HG03565 (cell line): ENCODE measurements around the gene SYT1.
"Not testable (repeated sequence)": the region's sequence is repeated elsewhere in the genome, so short reads cannot be mapped to it uniquely, and the experiment has no call there.

Experiments used
- ATAC-seq: cut with Tn5 transposase; IDR thresholded peaks from one replicate; pipeline ENCODE4 v1.9.1; 2021; ENCODE audit warnings: mild to moderate bottlenecking, moderate library complexity; ENCODE audit not compliant: unreplicated experiment

The SYT1 gene

DNA sequence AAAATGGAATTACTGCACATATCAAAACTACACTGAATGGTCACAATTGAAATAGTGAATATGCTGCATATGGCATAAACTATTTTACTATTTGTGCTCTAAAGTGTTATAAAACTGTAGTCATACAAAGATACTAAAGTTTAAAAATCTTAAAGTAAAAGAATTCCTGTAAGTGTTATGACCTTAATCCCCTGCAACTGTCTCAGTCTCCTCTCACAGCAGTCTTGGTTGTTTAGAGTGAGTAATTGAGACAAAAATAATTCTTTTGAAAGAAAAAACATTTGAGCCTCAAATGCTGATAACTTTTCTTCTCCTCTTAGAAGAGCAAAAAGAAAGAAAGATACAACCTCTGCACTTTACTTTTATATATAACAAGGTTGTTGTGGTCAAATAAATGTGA lies 99.9 kb downstream of the SYT1 start:
- no peak for ATAC-seq

DNA sequence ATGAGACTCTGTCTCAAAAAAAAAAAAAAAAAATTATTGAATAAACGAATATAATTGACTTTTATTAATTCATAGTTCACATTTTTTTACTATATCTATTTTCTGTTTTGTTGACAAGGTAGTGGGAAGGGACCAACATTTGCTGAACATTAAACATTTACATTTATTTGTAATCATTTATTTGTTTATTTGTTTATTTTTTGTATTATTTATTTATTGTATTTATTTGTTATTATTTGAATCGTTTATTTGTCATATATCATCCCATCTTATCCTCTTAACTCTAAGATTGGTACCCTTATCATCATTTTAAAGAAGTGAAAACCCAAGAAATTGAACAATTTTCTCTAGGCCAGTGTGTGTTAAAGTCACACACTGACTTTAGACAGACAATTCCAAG lies 101.5 kb downstream of the SYT1 start:
- ATAC-seq: no peak

DNA sequence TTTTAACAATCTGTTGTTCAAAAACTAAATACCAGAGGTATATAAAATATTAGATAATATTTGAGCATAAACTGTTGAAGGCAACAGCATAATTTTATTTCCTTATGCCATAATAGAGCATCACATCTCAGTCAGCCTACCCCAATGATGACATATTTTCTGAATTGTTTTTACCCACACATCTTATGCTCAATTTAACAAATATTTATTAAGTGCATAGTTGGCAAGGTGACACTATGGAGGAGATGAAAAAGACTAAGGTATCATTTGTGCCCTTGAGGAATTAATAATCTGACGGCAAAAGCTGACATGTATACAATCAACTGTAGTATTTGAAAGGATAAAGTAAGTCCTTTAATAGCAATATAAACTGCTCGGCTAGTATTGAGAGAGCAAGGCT lies 102.4 kb downstream of the SYT1 start:
- no peak for ATAC-seq

DNA sequence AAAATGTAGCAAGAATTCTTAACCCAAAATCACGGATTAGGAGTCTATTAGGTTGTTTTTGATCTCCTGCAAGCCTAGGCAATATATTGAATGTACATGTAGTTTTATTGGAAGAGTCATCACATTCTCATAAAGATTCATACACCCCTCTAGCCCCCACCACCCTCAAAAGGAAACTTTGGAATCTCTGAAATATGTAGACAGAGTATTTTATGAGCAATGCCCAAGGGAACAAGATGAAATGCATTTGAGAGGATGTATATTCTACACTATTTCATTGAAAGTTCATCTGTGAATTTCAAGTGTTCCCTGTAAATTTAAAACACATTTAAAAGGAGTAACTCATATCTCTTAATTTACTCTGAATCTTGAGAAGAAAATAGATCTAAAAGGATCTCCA lies 103.7 kb downstream of the SYT1 start:
- no peak for ATAC-seq

DNA sequence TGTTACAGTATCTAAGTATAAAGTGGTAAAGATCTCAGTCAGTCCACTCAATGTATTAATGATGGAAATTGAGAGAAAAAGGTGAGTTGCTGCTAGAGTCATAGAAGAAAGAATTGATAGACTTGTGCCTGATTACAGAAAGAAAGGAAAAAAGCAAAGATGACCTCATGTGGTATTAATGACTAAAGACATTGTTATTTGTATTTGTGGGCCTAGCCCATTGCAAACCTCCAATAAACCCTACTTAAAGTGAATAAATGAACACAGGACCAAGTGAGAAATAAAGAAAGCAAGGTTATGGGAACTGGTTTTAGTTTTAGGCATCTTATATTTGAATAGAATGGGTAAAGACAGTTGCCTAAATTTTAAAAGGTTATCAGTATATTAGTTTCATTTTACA lies 105.5 kb downstream of the SYT1 start:
- no peak for ATAC-seq

DNA sequence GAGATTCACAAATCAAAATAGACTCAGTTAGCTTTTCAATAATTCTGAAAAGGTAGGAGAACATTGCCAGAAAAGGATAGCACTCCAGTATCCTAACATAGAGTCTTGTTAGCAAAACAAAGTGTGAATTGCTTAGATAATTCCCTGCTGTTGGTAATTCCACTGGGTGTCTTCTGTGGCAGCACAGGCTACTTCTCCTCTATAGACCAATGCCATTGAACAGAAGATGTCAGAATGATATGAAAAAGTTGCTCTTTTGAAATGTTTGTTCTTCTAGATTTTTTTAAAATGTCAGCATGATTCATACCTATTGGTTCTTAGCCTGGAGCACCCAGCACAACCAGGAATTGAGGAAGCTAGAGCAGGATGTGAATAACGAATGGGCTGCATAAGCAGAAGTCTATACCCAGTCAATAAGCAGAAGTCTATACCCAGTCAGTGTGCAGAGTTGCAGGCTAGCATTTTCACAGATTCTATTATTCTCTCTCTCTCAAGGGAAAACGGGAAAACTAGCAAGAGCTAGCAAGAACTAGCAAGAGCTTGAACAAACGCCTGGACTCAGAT lies 112.8 kb downstream of the SYT1 start:
- ATAC-seq: no peak

DNA sequence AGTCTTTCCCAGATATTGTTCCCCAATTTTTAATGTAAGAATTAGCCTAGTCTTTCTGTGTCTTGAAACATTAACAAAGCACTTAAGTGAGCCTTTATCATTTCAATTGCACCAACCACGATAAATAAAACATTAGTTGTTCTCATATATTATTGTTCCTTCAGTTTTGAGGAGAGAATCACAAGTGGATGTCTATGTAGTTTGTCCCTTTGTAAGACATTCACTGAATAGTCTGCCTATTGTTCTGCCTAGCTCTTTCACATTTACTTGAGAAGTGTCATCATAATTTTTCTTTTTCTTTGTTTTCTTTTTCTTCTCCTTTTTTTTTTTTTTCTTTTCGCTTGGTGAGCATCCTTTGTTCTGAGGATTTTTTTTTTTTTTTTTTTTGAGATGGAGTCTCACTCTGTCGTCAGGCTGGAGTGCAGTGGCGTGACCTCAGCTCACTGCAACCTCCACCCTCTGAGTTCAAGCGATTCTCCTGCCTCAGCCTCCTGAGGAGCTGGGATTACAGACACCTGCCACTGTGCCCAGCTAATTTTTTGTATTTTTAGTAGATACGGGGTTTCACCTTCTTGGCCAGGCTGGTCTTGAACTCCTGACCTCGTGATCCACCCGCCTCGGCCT lies 129.7 kb downstream of the SYT1 start:
- no peak for ATAC-seq

DNA sequence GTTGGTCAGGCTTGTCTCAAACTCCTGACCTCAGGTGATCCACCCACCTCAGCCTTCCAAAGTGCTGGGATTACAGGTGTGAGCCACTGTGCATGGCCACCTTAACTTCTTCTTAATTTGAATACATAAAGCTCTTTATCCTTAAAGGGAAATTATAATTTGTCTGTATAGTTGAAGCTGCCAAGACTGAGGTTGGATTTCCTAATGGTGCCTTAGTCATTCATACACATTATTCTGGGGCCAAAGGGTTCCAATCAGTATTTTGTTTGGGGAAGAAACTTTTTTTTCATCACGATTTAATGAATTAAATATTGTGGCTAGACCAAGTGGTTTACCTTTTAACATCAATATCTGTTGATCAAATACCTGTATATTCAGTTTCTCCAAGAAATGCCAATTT lies 135.9 kb downstream of the SYT1 start:
- no peak for ATAC-seq

DNA sequence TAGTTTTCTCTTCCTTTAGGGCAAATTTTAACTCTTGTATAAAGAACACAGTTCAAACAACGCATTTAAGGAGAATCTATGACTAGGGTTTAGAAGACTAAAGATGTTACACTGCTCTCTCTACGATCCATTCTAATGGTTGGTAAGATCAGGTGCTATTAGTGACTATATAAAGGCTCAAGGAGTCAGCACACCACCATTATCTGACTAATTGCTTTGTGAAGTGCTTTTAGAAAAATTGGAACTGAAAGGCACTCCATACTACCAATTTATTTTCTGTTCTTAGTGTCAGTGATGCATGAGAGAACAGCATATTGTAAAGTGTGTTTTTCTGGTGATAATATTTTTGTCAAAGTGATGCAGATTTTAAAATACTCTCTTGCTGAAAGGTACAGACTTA lies 136.8 kb downstream of the SYT1 start:
- no peak for ATAC-seq

DNA sequence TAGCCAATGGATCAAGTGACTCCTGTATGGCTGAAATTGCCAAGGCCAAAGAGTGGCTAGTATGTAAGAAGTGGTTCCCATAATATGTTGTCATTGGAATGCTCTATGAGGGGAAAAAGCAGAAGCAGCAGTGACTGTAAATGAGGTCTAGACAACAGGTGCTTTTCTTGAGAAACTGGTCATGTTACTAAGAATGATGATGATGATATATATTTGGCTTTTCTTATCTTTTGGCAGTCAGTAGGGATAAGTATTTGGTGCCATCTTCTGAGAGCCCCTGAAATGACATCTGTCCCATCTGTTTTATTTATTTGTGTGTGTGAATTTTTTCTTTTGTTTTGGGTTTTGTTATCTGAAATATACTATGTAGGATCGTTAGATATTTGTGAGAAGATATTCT lies 141.7 kb downstream of the SYT1 start:
- no peak for ATAC-seq

DNA sequence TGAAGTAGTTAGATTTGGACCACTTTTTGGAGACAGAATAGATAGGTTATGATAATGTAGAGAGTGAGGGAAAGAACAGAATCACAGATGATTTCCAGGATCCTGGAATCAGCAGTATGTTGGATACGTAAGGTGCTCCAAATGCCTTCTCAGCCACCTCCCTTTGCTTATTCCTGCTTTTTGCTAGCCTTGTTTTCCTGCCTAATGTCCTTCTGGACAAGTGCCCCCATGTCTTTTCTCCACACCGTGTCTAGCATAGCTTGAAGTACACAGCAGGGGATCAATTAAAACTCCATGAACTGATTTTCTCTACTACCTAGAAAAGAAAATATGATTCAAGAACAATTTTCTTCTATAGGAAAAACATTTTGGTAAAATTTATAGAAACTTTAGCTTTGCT lies 144.0 kb downstream of the SYT1 start:
- ATAC-seq: no peak

DNA sequence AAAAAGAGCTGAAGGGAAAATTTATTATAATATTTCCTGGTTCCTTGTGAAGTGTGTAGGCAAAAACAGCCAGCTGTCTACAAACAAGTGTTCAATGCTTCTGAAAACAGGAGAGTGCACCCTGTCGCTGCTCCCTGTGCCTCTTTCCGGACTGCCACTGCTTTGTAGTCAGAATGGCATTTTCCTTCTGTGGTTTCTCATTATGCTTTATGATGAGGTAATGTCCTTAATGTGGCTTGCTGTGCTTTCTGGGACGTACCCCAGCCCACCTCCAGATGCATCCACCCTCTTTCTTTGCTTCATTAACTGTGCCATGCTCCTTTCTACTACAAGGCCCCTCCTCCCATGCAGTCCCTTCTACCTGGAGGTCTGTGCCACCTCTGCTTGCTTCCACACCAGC lies 148.1 kb downstream of the SYT1 start:
- ATAC-seq: no peak

DNA sequence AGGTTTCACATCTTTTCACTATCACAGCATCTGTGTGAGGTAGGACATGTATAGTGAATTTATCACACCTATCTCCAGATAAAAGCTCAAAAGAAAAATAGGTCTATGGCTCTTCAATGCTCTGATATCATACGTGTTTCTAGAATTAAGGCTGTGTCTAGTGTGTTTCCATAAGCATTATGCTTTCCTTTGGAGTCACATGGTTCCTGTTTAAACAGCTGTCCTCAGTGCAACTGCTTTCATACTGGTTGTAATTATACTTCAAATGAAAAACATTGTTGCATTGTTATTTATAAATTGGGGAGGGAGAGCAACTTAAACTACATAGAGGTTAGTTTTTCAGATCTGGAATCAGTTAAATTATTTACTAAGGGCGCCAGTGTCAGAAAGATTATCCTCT lies 151.6 kb downstream of the SYT1 start:
- no peak for ATAC-seq

DNA sequence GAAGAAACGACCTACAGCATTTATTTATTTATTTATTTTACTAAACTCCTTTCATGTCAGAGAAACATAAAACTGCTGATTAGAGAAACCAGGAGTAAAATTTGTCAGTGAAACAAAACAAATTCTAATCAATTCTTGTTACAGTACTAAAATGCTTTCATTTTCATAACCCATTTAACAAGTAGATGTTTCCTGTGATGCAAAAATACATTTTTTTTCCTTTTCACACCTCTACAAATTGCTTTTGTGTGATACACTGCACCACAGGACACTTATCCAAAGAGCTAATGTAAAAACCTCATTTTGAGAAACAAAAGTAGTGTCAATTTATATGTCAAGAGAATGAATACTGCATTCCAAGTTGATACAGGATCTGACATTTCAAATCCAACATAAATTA lies 155.1 kb downstream of the SYT1 start:
- ATAC-seq: no peak

DNA sequence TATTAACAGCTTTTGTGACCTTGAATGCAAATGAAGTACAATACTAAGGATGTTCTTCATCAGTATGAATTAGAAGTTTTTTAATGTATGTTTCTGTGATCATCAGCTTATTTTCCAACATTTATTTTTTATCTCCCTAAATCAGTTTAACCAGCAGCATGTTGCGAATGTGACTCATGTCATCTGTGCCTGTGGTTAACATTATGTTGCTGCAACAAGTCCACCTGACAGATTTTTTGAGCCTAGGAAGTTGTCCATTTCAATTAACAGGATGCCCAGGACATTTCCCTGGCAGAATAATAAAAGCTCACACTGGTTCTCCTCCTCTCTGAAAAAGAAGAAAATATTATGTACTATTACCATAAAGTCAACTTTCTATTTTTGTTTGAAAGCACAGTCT lies 155.5 kb downstream of the SYT1 start:
- no peak for ATAC-seq

DNA sequence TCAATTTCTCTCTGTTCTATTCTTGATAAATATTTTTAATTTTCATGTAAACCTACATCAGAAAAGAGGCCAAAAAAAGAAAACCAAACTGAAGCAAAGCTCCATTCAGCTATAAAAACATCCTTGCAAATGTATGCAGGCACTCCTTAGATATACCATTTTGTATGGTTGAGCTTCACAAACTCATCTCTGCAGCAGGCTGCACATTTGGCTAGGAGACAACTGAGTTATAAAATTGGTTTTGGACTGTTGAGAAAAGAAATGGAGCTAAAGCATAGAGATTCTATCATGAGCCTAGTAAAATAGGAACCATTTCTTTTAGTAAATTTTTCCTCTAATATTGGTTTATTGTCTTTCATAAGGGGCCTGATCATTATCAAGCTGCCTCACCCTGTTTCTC lies 156.4 kb downstream of the SYT1 start:
- no peak for ATAC-seq

DNA sequence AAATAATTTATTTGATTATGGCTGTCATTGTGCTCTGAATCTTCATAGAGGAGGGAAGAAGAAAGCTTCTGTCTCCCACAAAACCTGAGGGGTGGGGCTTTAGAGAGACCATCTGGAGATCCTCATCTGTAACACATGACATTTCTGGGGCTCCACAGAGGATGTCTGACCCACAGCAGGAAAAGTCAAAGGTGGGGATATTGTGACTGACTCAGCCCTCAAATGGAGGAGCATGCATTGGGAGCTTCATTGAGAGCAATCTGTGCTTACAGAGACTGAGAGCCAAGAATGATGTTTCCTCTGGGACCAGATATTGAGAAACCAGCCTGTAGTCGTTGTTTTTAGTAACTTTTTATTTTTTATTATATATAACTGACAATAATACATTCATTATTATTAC lies 158.7 kb downstream of the SYT1 start:
- no peak for ATAC-seq

DNA sequence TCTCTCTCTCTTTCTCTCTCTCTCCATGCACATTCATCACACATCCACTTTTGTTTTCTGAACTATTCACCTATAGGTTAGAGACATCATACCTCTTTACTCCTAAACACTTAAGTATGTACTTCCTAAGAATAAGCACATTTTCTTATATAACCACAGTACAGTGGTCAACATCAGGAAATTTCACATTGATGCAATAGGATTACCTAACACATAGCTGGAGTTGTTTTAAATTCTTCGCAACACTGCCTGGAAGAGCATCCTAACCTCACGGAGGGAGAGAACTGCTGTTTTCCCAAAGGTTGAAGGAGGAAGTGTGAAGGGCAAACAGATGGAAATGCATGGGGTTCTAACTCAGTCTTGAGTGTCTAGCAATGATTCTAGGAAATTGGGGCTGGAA lies 159.2 kb downstream of the SYT1 start:
- no peak for ATAC-seq

DNA sequence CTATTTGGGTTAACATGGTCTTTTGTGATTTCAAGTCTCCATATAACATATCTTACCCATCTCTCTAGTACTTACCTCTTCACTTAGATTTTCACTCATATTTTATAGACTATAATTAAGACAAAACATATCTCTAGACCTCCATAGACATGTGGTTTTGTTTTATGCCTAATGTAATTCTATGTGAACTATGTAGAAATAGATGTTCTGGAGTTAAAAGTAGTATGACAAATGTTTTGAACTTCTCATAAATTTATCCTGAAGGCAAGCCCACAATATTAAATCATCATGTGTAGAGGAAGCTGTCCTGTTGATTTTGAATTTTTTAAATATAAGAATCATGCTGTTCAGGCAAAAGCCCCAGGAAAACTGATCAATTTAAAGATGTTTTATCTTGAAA lies 169.2 kb downstream of the SYT1 start:
- no peak for ATAC-seq

DNA sequence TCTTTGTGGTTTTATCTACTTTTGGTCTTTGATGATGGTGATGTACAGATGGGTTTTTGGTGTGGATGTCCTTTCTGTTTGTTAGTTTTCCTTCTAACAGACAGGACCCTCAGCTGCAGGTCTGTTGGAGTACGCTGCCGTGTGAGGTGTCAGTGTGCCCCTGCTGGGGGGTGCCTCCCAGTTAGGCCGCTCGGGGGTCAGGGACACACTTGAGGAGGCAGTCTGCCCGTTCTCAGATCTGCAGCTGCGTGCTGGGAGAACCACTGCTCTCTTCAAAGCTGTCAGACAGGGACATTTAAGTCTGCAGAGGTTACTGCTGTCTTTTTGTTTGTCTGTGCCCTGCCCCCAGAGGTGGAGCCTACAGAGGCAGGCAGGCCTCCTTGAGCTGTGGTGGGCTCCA lies 180.2 kb downstream of the SYT1 start:
- not testable (repeated sequence) for ATAC-seq

DNA sequence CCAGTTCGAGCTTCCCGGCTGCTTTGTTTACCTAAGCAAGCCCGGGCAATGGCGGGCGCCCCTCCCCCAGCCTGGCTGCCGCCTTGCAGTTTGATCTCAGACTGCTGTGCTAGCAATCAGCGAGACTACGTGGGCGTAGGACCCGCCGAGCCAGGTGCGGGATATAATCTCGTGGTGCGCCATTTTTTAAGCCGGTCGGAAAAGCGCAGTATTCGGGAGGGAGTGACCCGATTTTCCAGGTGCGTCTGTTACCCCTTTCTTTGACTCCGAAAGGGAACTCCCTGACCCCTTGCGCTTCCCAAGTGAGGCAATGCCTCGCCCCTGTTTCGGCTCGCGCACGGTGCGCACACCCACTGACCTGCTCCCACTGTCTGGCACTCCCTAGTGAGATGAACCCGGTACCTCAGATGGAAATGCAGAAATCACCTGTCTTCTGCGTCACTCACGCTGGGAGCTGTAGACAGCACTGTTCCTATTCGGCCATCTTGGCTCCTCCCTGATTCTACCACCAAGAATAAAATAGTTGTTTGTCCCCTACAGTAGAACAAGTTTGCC lies 180.7 kb downstream of the SYT1 start:
- ATAC-seq: not testable (repeated sequence)

DNA sequence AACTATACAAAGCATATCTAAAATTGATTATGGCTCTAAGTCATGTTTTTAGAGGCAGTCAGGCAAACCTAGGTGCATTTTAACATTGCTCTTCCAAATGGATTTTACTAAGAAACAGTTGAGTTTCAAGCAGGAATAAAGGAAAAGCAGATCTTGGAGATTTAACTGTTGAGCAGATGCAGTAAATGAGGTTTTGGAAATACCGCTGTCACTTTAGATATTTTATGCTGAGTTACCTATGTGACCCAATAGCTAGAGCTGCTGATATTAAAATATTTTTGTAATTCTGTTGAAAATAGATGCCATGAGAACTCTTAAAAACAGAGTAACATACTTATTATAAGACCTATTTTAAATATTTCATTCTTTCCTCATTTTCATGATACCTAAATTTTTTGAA lies 181.4 kb downstream of the SYT1 start:
- no peak for ATAC-seq

DNA sequence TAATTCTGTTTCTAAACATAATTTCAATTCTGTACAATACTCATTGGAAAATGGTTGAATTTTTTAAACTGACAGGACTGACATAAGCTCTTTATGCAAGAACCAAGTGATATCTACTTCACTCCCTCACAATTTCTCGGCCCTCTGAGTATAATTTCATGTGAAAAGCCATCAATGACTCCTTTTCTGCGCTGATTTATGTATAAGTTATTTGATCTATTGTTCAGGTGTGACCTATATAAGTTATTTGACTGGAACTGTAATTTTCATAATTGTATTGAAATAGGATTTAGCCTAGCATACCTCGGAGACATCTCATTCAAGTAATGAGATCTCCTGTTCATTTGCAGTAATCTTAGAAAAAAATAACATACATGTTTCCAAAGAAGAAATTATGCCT lies 184.4 kb downstream of the SYT1 start:
- no peak for ATAC-seq
